HG02623 (cell line): ENCODE measurements around the gene CHIA.

Source experiments
- ATAC-seq: cut with Tn5 transposase; IDR thresholded peaks from one replicate; pipeline ENCODE4 v1.9.1; 2021; ENCODE audit warnings: moderate library complexity; ENCODE audit not compliant: unreplicated experiment

Gene CHIA

GRCh38 chr1:111361761-111362160 lies 71.1 kb downstream of the CHIA start:
- no peak for ATAC-seq

DNA sequence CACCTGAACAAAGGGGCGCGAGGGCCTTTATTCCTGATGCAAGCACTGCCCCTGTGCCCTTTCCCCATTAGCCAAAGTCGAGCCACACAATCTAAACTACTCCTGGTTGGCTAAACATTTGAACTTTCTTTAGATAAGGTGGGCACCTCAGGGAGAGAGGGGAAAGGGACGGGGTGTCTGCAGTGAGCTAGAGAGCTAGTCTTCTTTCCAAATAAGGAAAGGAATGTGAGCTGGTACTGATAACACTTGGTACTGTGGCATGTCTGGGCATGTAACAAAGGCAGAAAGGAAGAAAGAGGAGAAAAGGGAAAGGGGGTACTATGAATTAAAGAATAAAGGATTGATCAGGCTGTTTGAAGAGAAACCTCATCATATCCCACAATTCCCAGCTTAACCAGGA lies 74.0 kb downstream of the CHIA start:
- no peak for ATAC-seq

DNA sequence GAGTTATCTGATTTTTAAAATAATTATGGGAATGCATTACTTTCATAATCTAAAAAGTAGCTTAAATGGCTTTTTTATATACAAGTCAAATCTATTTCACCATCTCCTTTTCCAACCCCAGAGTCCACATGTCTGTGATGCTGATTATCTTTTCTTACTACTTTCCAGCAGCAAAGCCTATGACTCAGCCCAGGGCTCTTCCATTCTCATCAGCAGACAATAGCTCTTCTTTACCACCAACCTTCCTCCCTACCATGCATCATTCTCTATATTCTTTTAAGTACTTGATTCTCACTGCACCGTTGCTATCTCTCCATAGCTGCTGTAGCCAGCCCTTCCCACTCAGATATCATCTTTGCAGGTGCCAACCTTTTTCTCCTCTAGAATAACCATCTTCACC lies 75.6 kb downstream of the CHIA start:
- ATAC-seq: no peak

- no peak for ATAC-seq
Measured at GRCh38 chr1:111369177-111369576, 78.5 kb downstream of the CHIA start.

- ATAC-seq: no peak
Measured at GRCh38 chr1:111369645-111370044, 79.0 kb downstream of the CHIA start.
